ENCODE measurements around the gene TSPO. TPM values are rescaled to one million over a fixed set of nuclear protein-coding genes. Genes with fewer than 3 reads are reported as not detected.
A peak's percentile ranks its signal among the peaks of the same experiment; 100 is the strongest.

The TSPO gene
- total and polyA plus RNA-seq, 9 of the 15 experiments (the other 6 are each of a cell fraction or from before 2014, with no cell fraction given) = 4.9 to 126 (median 25.3) TPM

DNA sequence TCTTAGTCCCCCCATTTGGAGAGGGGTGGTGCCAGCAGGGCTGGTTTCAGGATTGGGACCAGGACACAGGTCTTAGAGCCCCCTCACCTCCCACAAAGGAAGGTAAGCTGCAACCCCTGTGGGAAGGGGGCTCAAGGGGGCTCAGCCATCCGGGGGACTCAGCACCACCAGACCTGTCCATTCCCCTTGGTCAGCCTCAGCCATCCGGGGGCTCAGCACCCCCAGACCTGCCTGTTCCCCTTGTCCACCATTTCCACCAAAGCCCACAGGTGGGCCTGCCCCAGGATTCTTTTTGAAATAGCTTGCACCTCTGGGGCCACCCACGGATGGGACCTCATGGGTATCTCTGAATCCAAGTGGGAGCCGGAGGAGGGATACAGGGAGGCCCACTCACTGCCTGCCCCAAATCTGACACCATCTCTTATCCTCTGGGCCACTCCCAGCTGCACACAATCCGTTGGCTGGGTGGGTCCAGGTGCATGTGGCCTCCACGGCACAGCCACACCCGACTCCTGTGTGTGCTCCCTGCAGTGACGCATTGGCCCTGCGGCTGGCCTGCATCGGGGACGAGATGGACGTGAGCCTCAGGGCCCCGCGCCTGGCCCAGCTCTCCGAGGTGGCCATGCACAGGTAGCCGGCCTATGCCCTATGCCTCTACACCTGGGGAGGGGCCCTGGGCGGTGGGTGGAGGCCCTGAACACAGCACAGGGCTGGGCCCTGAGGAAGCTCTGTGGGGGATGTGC is 24.0 kb upstream of the TSPO start:
- Histone ChIP-seq H2AFZ (ENCODE audit: low read depth, low read length) (no peak overlapping the region), H3K27me3 (ENCODE audit: control insufficient read depth in 2 of 2, insufficient read depth in 2 of 2, low read length in 2 of 2) (no peaks in the 10 kb centered on the region), H3K36me3 (ENCODE audit: control insufficient read depth, insufficient read depth, low read length) (peaks cover 6% of the 10 kb centered on the region; the same call in 1 of the 3 replicates), H3K4me1 (replicated peaks in 1 of 2; ENCODE audit: control insufficient read depth in 2 of 2, insufficient read depth in 2 of 2, low read length in 2 of 2) (peaks cover 8 to 41% of the 10 kb centered on the region in 2 experiments; a peak in 4 of 5 replicates), H3K4me3 (no peak overlapping the region), H3K9me3 (replicated peaks; ENCODE audit: control insufficient read depth, insufficient read depth, low read depth, low read length) (no peaks in the 10 kb centered on the region), H3K9me1 (ENCODE audit: control insufficient read depth, insufficient read depth, low read length) (no peaks in the 10 kb centered on the region), H3K4me2 (ENCODE audit: insufficient read depth, low read length) (no peak overlapping the region), H3K79me2 (ENCODE audit: control insufficient read depth, insufficient read depth, low read length) (no peaks in the 10 kb centered on the region), H3K9ac (ENCODE audit: insufficient read depth in 1 of 2, low read depth in 2 of 2, low read length in 2 of 2) (peak overlapping the region in 1 of 2 experiments; percentile 71; a peak in 2 of 4 replicates), H4K20me1 (replicated peaks; ENCODE audit: control insufficient read depth, insufficient read depth, low read length) (no peaks in the 10 kb centered on the region), H3K27ac (ENCODE audit: extremely low read depth, low read depth, low read length) (no peak overlapping the region)
- DNase-seq (ENCODE audit: extremely low read depth in 1 of 4, low spot score in 3 of 4) = peak; percentile 32 to 63 (median 46)
- ChIA-PET POLR2A (interaction anchor here (0.7 to 1.1 kb wide), 2 partner anchors 11 to 14 kb away, joined by 3 to 5 read pairs; no protein-coding TSS in a partner anchor), CTCF (ENCODE audit: low intra/inter-chr PET ratio) (no interaction called here)
- ATAC-seq = peak; percentile 65
- in situ Hi-C loops (cut with MboI) (no loop called here), intact Hi-C loops (cut with micrococcal nuclease) (no loop called here)
- FAIRE-seq = no peak
- no TSS peak for BruUV-seq (replicated peaks)
- WGBS (ENCODE audit: insufficient coverage, low coverage, missing lambda C conversion rate) = 24% methylated on average over 15 of the region's 17 CpGs
- TF ChIP-seq, protein P1, sequence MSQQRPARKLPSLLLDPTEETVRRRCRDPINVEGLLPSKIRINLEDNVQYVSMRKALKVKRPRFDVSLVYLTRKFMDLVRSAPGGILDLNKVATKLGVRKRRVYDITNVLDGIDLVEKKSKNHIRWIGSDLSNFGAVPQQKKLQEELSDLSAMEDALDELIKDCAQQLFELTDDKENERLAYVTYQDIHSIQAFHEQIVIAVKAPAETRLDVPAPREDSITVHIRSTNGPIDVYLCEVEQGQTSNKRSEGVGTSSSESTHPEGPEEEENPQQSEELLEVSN (IDR thresholded peaks at IDR 0.05; ENCODE audit: borderline replicate concordance in 1 of 2, extremely low read depth in 1 of 2, insufficient read depth in 1 of 2, insufficient read length in 1 of 2, low read depth in 1 of 2, low read length in 1 of 2, poor library complexity in 1 of 2, severe bottlenecking in 1 of 2) = peak in 1 of 2 experiments; percentile 9
- TF ChIP-seq ETV1 (tag; conservative IDR thresholded peaks at IDR 0.05; ENCODE audit: low read depth) (no peak), CBFA2T3 (IDR thresholded peaks at IDR 0.05) (peak; percentile 33; the same call in 1 of the 2 replicates), MYBL2 (IDR thresholded peaks at IDR 0.05; ENCODE audit: low read depth) (no peak), MYBL2 (CRISPR knock-in tag; IDR thresholded peaks at IDR 0.05; ENCODE audit: borderline replicate concordance) (no peak), NFIC (IDR thresholded peaks at IDR 0.05) (no peak)
- TF ChIP-seq, protein P2, sequence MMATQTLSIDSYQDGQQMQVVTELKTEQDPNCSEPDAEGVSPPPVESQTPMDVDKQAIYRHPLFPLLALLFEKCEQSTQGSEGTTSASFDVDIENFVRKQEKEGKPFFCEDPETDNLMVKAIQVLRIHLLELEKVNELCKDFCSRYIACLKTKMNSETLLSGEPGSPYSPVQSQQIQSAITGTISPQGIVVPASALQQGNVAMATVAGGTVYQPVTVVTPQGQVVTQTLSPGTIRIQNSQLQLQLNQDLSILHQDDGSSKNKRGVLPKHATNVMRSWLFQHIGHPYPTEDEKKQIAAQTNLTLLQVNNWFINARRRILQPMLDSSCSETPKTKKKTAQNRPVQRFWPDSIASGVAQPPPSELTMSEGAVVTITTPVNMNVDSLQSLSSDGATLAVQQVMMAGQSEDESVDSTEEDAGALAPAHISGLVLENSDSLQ (IDR thresholded peaks at IDR 0.05) = no peak
- TF ChIP-seq, protein P3, sequence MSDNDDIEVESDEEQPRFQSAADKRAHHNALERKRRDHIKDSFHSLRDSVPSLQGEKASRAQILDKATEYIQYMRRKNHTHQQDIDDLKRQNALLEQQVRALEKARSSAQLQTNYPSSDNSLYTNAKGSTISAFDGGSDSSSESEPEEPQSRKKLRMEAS (CRISPR knock-in tag; IDR thresholded peaks at IDR 0.05) = peak; percentile 77
